Common myeloid progenitor, CD34-positive (primary cell): ENCODE results near the gene DDO. TPM values are rescaled to one million over a fixed set of nuclear protein-coding genes. Genes with fewer than 3 reads are reported as not detected.
"Not testable (repeated sequence)": the region's sequence is repeated elsewhere in the genome, so short reads cannot be mapped to it uniquely, and the experiment has no call there.

ENCODE experiments used
- CTCF ChIA-PET: fragments of 350-600 bp; sonication (Branson Sonifier 250); formaldehyde crosslinking; loops from one replicate; lab custom pipeline; 2021; ENCODE audit warnings: antibody characterized with exemption; lab: Charles Lee
- POLR2A ChIA-PET: fragments of 350-600 bp; sonication (Branson Sonifier 250); formaldehyde crosslinking; loops from one replicate; lab custom pipeline; 2021; ENCODE audit warnings: antibody characterized with exemption; lab: Charles Lee
- DNase-seq, 3 donors: peaks; one replicate each; pipeline versions ENCODE4 v3.0.0 to v3.0.0-alpha.2; 2013
- H3K27ac ChIP-seq, 2 experiments: 1 replicate in 1 of 2; 2 replicates in 1 of 2; pipeline ENCODE4 v1.7.0; 2013; ENCODE audit warnings: inconsistent platforms in 2 of 2, low read length in 2 of 2, mild to moderate bottlenecking in 2 of 2, low read depth in 1 of 2, moderate library complexity in 1 of 2; ENCODE audit not compliant: severe bottlenecking in 2 of 2, insufficient read depth in 1 of 2, poor library complexity in 1 of 2
- H3K27me3 ChIP-seq, 5 experiments: replicated peaks in 2 of 5; 1 replicate in 3 of 5; 2 replicates in 2 of 5; pipeline versions ENCODE4 v1.6.1 to v1.7.0; 2013; ENCODE audit warnings: low read length in 4 of 5, mild to moderate bottlenecking in 2 of 5, moderate library complexity in 2 of 5, inconsistent platforms in 1 of 5; ENCODE audit not compliant: insufficient read depth in 5 of 5, control insufficient read depth in 4 of 5
- H3K36me3 ChIP-seq, 4 experiments: 1 replicate in 2 of 4; 2 replicates in 2 of 4; pipeline versions ENCODE4 v1.6.1 to v1.7.0; 2013; ENCODE audit warnings: low read length in 3 of 4, control low read depth in 1 of 4, mild to moderate bottlenecking in 1 of 4; ENCODE audit not compliant: control insufficient read depth in 4 of 4, insufficient read depth in 4 of 4
- H3K4me1 ChIP-seq, 4 experiments: 1 replicate in 3 of 4; 2 replicates in 1 of 4; pipeline versions ENCODE4 v1.6.1 to v1.7.1; 2013; ENCODE audit warnings: low read length in 3 of 4, mild to moderate bottlenecking in 3 of 4, control low read depth in 1 of 4, inconsistent platforms in 1 of 4, moderate library complexity in 1 of 4; ENCODE audit not compliant: control insufficient read depth in 4 of 4, insufficient read depth in 4 of 4; ENCODE audit errors: control extremely low read depth in 1 of 4
- H3K4me3 ChIP-seq, 7 experiments: 1 replicate in 4 of 7; 2 replicates in 3 of 7; pipeline versions ENCODE4 v1.5.1 to v1.7.0; 2013; ENCODE audit warnings: mild to moderate bottlenecking in 7 of 7, low read length in 6 of 7, moderate library complexity in 6 of 7, inconsistent platforms in 2 of 7, low read depth in 2 of 7, control low read depth in 1 of 7; ENCODE audit not compliant: insufficient read depth in 4 of 7, control insufficient read depth in 1 of 7; ENCODE audit errors: extremely low read depth in 1 of 7
- H3K9me3 ChIP-seq, 5 experiments: 1 replicate in 4 of 5; 2 replicates in 1 of 5; pipeline versions ENCODE4 v1.6.1 to v1.7.1; 2013; ENCODE audit warnings: low read length in 4 of 5, mild to moderate bottlenecking in 2 of 5, inconsistent platforms in 1 of 5, low read depth in 1 of 5, moderate library complexity in 1 of 5; ENCODE audit not compliant: control insufficient read depth in 4 of 5, insufficient read depth in 2 of 5; ENCODE audit errors: control extremely low read depth in 1 of 5
- WGBS: methylation state at CpG from one replicate; pipeline ENCODE4 v1.1.5; 2013; ENCODE audit not compliant: insufficient coverage; 5-methylcytosine and 5-hydroxymethylcytosine counted together
- polyA plus RNA-seq: library from polyadenylated mRNA; unstranded; fragments of 120-200 nt; gene quantifications from one replicate; pipeline ENCODE4 v1.2.1, GENCODE V29; 2013

DDO gene
- polyA plus RNA-seq = 6.5 TPM

DNA sequence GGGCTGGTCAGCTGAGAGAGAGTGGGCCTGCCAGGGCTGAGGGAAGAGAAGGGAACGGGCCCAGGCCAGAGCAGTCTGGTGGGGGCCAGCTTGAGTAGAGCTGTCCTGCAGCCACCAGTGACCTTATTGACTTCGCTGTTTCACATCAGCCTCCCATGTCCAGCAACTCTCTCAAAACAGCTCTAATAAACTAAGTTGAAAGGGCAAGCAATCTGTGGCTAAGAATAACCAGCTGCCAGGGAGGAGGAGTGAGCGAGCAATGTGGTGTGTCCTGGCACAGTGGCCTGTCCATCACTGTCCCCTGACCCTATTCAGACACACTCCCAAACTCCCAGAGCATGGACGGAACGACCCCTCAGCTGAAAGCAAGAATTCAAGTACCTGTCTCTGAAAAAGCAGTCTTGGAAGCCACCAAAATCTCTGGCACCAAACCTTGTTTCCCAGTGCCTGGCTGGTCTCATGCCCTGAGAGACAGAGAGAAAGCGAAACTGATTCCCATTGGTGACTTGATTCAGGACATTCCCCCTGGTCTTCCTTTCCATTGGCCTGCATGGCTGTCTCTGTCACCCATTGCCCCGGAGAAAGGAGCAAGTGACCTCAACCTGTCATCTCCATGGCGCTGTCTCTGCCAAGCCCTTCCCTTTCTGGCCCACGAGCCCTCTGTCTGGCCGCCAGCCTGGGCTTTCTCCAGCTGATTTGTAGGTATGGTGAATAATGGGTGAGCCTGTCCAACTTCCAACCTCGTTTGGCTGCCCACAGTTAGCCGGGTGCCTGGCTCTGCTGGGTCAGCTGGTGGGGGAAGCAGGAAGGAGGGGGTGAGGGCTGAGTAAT is at the start of gene DDO:
TSS of gene DDO (minus strand) at position 490 of the 831 bp plus-strand sequence. CDS start 2,113 bp downstream, outside the sequence.
- WGBS = 47% methylated on average over 10 of the region's 12 CpGs
- H3K4me1 ChIP-seq = peaks cover 3 to 38% (median 23%) of the 10 kb centered on the region in 4 experiments
- ChIA-PET POLR2A (no interaction called here), CTCF (interaction anchor here (0.8 to 1.7 kb wide), 3 partner anchors 13 to 237 kb away, joined by 3 to 6 read pairs (median 5); no protein-coding TSS in a partner anchor)
- peak within 1 kb of the TSS in 4 of 7 experiments; percentile 38 to 83 (median 53) for H3K4me3 ChIP-seq
- peaks cover 0 to 10% (median 0%) of the 10 kb centered on the region in 4 experiments for H3K36me3 ChIP-seq
- H3K27ac ChIP-seq = peak within 1 kb of the TSS; percentile 0 to 73
- H3K27me3 ChIP-seq = no peaks in the 10 kb centered on the region
- H3K9me3 ChIP-seq = no peaks in the 10 kb centered on the region
- DNase-seq = peak; percentile 55 to 84 (median 71)

DNA sequence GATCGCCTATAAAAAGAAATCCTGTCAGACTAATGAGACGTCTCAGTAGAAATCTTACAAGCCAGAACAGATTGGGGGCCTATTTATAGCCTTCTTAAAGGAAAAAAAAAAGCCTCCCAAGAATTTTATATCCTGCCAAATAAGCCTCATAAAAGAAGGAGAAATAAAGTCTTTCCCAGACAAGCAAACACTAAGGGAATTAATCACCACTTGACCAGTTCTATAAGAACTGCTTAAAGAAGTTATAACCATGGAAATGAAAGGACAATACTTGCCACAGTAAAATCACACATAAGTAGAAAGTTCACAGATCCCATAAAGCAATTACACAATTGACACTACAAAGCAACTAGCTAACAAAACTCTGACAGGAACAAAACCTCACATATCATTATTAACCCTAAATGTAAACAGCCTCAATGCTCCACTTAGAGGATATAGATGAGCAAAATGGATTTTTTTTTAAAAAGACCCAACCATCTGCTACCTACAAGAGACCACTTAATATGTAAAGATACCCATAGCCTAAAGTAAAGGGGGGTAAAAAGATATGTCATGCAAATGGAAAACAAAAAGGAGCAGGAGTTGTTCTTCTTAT is 47.6 kb upstream of the DDO start:
- Histone ChIP-seq H3K36me3 (peaks cover 0 to 16% (median 0%) of the 10 kb centered on the region in 4 experiments), H3K4me1 (no peaks in the 10 kb centered on the region), H3K27ac (no peak overlapping the region), H3K4me3 (no peak overlapping the region), H3K27me3 (no peaks in the 10 kb centered on the region), H3K9me3 (peaks cover 6 to 75% (median 10%) of the 10 kb centered on the region in 5 experiments)
- CTCF ChIA-PET = no interaction called here
- POLR2A ChIA-PET = interaction anchor here (0.7 kb wide), 1 partner anchor 46 kb away, joined by 3 read pairs; no protein-coding TSS in a partner anchor
- 100% methylated on average over 1 of the region's 2 CpGs for WGBS
- peak; percentile 22 to 72 (median 69) for DNase-seq

DNA sequence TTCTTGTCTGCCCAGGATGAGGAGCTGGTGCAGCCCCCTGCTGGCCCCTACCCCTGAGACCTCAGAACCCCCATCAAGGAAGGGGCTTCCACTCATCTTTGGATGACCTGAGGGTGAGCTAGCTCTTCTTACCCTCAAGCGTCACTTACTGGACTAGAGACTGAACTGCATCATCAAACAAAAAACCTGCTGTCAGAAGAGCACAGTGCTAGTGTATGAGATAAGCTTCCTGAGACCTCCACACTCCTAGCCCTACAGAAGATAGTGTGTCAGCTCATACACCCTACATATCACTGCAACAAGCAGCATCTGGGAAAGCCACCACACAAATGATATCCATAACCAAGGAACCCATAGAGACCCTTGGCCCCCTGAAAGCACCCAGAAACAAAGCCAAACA is 46.0 kb upstream of the DDO start:
- Histone ChIP-seq H3K9me3 (peaks cover 6 to 77% (median 13%) of the 10 kb centered on the region in 5 experiments), H3K4me3 (no peak overlapping the region), H3K36me3 (peaks cover 0 to 25% (median 2%) of the 10 kb centered on the region in 4 experiments), H3K27me3 (no peaks in the 10 kb centered on the region), H3K4me1 (no peaks in the 10 kb centered on the region), H3K27ac (no peak overlapping the region)
- ChIA-PET POLR2A (no interaction called here), CTCF (interaction anchor here (1.1 to 1.6 kb wide), 2 partner anchors 9 to 39 kb away, joined by 4 read pairs; no protein-coding TSS in a partner anchor)
- no peak for DNase-seq
- 80% methylated on average over 1 of the region's 1 CpG for WGBS

DNA sequence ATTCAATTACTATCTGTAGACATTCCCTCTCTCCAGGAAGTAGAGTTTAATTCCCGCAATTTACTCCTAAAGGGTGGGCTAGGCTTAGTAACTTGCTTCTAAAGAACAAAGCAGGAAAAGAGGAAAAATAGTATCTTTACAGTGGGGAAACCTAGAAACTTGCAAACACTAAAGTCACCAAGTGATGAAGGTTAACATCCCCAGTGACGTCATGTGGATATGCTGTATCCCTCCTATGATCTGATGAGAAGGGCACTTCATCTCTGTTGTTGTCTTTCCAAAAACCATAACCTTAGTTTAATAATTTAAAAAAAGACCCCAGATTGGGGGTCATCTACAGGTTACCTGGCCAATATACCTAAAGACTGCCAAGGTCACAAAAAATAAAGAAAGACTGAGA is 43.8 kb upstream of the DDO start:
- POLR2A ChIA-PET = no interaction called here

DNA sequence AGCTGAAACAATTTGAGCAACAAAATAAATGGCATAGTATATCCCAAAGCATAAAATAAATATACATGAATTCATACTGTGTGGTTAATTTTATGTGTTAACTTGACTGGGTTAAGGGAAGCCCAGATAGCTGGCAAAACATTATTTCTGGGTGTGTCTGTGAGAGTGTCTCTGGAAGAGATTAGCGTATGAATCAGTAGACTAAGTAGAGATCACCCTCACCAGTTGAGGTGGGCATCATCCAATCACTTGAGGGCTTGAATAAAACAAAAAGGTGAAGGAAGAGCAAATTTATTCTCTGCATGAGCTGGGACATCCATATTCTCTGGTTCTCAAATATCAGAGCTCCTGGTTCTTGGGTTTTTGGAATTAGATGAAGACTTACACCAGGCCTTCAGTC is 43.1 kb upstream of the DDO start:
- ChIA-PET CTCF (interaction anchor here (0.9 to 1.7 kb wide), 3 partner anchors 9 to 24 kb away, joined by 4 to 5 read pairs (median 5); no protein-coding TSS in a partner anchor), POLR2A (no interaction called here)
- 100% methylated on average over 1 of the region's 1 CpG for WGBS

More for the DNA sequence above, 43.8 kb upstream of the DDO start:
- Histone ChIP-seq H3K27me3 (no peaks in the 10 kb centered on the region), H3K4me1 (no peaks in the 10 kb centered on the region), H3K4me3 (no peak overlapping the region), H3K9me3 (peaks cover 6 to 63% (median 14%) of the 10 kb centered on the region in 5 experiments), H3K27ac (no peak overlapping the region), H3K36me3 (peaks cover 7 to 41% (median 8%) of the 10 kb centered on the region in 4 experiments)
- WGBS = no CpG with 5 or more reads among the region's 2 CpGs
- DNase-seq = no peak
- CTCF ChIA-PET = interaction anchor here (1.2 to 1.7 kb wide), 2 partner anchors 9 to 25 kb away, joined by 5 read pairs; no protein-coding TSS in a partner anchor

GRCh38 chr6:110457567-110458175 is 42.3 kb upstream of the DDO start:
- not testable (repeated sequence) for H3K4me1 ChIP-seq, H3K27me3 ChIP-seq, H3K27ac ChIP-seq, H3K4me3 ChIP-seq
- WGBS = 100% methylated on average over 7 of the region's 8 CpGs
- CTCF ChIA-PET = interaction anchor here (0.9 to 1.7 kb wide), 3 partner anchors 10 to 23 kb away, joined by 4 to 5 read pairs (median 5); no protein-coding TSS in a partner anchor
- POLR2A ChIA-PET = interaction anchor here (0.7 kb wide), 1 partner anchor 76 kb away, joined by 3 read pairs; no protein-coding TSS in a partner anchor
- Histone ChIP-seq H3K36me3 (peaks cover 8 to 55% (median 12%) of the 10 kb centered on the region in 4 experiments), H3K9me3 (peaks cover 4 to 58% (median 21%) of the 10 kb centered on the region in 5 experiments)
- DNase-seq = peak in 2 of 3 donors; percentile 25 to 26

More for the DNA sequence above, 43.1 kb upstream of the DDO start:
- H3K27me3 ChIP-seq = no peaks in the 10 kb centered on the region
- H3K4me3 ChIP-seq = no peak overlapping the region
- H3K36me3 ChIP-seq = peaks cover 8 to 47% (median 11%) of the 10 kb centered on the region in 4 experiments
- no peaks in the 10 kb centered on the region for H3K4me1 ChIP-seq
- H3K27ac ChIP-seq = no peak overlapping the region
- DNase-seq = no peak
- peaks cover 6 to 63% (median 20%) of the 10 kb centered on the region in 5 experiments for H3K9me3 ChIP-seq
